ENCODE measurements around the gene IL34.
A peak's percentile ranks its signal among the peaks of the same experiment; 100 is the strongest.
"Not testable (repeated sequence)": the region's sequence is repeated elsewhere in the genome, so short reads cannot be mapped to it uniquely, and the experiment has no call there.

IL34 gene

GRCh38 chr16:70614208-70614951, 32.0 kb upstream of the IL34 start:
- Mint-ChIP-seq H3K27ac (no peak overlapping the region), H3K36me3 (no peaks in the 10 kb centered on the region), H3K27me3 (no peaks in the 10 kb centered on the region), H3K4me1 (no peaks in the 10 kb centered on the region), H3K4me3 (no peak overlapping the region), H3K9me3 (no peaks in the 10 kb centered on the region)

DNA sequence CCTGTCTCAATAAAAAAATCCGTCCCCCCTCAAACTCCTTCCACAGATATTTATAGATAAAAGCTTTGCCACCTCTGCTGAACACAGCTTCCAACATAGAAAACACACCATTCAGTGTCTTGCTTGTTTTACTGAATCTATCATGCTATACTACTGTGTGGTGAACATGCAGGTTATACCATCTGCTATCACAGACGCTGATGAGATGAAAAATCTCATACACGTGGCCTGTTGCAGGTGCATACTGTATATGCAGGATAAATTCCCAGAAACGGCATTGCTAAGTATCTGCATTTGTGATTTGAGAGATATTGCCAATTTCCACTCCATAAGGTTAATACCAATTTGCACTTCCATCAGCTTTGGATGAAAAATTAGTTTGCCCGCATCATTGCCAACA, 30.4 kb upstream of the IL34 start:
- H3K27me3 Mint-ChIP-seq, result no peaks in the 10 kb centered on the region
- H3K27ac Mint-ChIP-seq, result no peak overlapping the region
- H3K36me3 Mint-ChIP-seq, result no peaks in the 10 kb centered on the region

GRCh38 chr16:70621864-70622263, 24.5 kb upstream of the IL34 start:
- H3K27ac Mint-ChIP-seq, H3K4me1 Mint-ChIP-seq, H3K9me3 Mint-ChIP-seq, H3K36me3 Mint-ChIP-seq, H3K4me3 Mint-ChIP-seq, H3K27me3 Mint-ChIP-seq: not testable (repeated sequence)

More for the DNA sequence above, 30.4 kb upstream of the IL34 start:
- no peak overlapping the region for H3K4me3 Mint-ChIP-seq
- no peaks in the 10 kb centered on the region for H3K9me3 Mint-ChIP-seq
- no peaks in the 10 kb centered on the region for H3K4me1 Mint-ChIP-seq

DNA sequence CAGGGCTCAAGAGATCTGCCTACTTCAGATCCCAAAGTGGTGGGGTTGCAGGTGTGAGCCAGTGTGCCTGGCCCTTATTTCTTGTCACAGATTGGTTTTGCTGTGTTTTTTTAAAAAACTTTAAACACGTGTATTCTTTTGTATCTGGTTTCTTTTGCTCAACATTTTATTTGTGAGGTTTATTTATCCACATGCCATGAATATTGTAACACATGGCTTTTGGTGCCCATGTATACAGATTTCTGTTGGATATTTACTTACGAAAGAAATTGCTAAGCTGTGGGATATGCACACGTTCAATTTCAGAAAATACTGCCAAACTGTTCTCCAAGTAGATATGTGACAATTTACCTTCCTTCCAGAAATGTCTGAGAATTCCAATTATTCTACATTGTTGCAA, 18.7 kb upstream of the IL34 start:
- no peaks in the 10 kb centered on the region for H3K27me3 Mint-ChIP-seq
- no peak overlapping the region for H3K4me3 Mint-ChIP-seq
- H3K4me1 Mint-ChIP-seq, result no peaks in the 10 kb centered on the region
- no peaks in the 10 kb centered on the region for H3K9me3 Mint-ChIP-seq
- H3K27ac Mint-ChIP-seq, result no peak overlapping the region
- no peaks in the 10 kb centered on the region for H3K36me3 Mint-ChIP-seq

- Mint-ChIP-seq H3K27ac (no peak overlapping the region), H3K4me3 (no peak overlapping the region), H3K4me1 (no peaks in the 10 kb centered on the region), H3K36me3 (no peaks in the 10 kb centered on the region), H3K9me3 (no peaks in the 10 kb centered on the region), H3K27me3 (no peaks in the 10 kb centered on the region)
These were observed 15.2 kb upstream of the IL34 start for GRCh38 chr16:70630960-70631745.

DNA sequence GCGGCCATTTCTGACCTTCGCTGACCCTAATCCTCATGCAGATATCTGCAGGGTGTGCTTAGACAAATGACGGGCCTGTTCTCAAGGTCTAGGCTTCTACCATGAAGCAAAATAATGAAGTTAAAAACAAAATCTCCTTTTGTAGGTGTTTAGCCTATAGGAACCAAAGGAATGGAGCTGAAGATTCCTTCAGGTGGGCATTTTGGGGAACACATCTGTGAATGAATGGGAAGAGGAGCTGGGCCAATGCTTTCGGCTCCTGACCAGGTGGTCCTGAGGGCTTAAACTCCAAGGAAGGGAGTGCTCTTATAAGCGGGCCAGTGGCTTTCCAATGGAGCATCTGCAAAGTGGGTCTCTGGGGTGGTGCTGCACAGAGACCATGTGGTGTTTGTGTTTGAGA, 14.1 kb upstream of the IL34 start:
- Mint-ChIP-seq H3K4me3 (no peak overlapping the region), H3K4me1 (no peaks in the 10 kb centered on the region), H3K36me3 (no peaks in the 10 kb centered on the region), H3K27ac (no peak overlapping the region), H3K27me3 (no peaks in the 10 kb centered on the region), H3K9me3 (no peaks in the 10 kb centered on the region)

DNA sequence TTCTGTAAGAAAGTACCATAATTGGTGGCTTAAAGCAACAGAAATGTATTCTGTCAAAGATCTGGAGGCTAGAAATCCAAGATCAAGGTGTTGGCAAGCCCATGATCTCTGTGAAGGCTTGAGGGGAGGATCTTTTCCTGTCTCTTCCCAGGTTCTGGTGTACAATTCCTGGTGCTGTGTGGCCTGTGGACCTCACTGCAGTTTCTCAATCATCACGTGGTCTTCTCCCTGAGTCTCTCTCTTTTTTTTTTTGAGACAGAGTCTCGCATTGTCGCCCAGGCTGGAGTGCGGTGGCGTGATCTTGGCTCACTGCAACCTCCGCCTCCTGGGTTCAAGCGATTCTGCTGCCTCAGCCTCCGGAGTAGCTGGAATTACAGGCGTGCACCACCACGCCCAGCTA, 12.7 kb upstream of the IL34 start:
- H3K27ac Mint-ChIP-seq, H3K36me3 Mint-ChIP-seq, H3K27me3 Mint-ChIP-seq, H3K4me3 Mint-ChIP-seq, H3K9me3 Mint-ChIP-seq, H3K4me1 Mint-ChIP-seq: not testable (repeated sequence)

DNA sequence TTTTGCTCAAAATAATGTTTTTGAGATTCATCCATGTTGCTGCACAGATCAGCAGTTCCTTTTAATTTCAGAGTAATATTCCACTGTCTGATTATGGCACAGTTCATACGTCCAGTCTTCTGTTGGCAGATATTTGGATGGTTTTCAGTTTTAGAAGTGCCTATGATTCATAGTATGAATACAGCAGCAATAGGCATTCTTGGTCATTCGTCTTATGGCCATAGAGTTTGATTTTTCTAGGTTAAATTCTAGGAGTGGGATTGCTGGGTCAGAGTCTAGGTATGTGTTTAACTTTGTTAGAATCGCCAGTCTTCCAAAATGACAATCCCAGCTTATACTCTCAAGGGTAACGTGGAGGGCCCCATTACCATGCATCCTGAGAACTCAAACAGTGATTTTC, 11.5 kb upstream of the IL34 start:
- Mint-ChIP-seq H3K27ac (no peak overlapping the region), H3K36me3 (no peaks in the 10 kb centered on the region), H3K4me1 (no peaks in the 10 kb centered on the region), H3K9me3 (no peaks in the 10 kb centered on the region), H3K4me3 (no peak overlapping the region), H3K27me3 (no peaks in the 10 kb centered on the region)

DNA sequence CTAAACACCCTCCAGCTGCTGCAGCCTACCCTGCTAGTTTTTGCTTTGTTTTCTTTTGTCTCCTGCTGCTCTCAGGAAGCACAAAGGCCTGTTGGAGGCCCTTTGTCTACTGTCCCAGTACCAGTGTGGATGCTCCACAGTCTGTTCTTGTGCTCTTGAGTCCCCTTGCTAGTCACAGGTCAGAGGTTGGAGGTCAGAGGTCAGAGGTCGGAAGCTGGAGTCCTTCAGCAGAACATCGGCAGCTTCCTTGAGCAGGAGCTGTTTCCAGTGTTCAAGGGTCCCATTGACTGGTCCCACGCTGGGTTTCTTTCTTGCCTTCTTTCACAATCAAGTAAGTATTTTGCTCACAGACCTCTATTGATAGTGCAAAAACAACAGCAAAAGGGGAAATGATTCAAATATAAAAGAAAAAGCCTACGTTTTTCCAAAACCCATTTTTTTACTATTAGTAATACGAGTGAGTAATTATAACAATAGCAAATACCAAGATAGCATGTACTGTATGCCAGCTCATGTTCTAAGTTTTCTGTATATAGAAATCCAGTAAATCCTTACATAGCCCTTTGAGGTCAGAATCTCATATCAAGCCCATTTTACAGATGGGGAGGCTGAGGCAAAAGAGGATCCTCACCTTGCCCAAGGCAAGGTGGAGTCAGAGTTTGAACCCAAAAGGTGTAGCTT, 10.9 kb upstream of the IL34 start:
- Mint-ChIP-seq H3K36me3 (no peaks in the 10 kb centered on the region), H3K4me3 (no peak overlapping the region), H3K27me3 (no peaks in the 10 kb centered on the region), H3K27ac (no peak overlapping the region), H3K9me3 (no peaks in the 10 kb centered on the region), H3K4me1 (no peaks in the 10 kb centered on the region)

DNA sequence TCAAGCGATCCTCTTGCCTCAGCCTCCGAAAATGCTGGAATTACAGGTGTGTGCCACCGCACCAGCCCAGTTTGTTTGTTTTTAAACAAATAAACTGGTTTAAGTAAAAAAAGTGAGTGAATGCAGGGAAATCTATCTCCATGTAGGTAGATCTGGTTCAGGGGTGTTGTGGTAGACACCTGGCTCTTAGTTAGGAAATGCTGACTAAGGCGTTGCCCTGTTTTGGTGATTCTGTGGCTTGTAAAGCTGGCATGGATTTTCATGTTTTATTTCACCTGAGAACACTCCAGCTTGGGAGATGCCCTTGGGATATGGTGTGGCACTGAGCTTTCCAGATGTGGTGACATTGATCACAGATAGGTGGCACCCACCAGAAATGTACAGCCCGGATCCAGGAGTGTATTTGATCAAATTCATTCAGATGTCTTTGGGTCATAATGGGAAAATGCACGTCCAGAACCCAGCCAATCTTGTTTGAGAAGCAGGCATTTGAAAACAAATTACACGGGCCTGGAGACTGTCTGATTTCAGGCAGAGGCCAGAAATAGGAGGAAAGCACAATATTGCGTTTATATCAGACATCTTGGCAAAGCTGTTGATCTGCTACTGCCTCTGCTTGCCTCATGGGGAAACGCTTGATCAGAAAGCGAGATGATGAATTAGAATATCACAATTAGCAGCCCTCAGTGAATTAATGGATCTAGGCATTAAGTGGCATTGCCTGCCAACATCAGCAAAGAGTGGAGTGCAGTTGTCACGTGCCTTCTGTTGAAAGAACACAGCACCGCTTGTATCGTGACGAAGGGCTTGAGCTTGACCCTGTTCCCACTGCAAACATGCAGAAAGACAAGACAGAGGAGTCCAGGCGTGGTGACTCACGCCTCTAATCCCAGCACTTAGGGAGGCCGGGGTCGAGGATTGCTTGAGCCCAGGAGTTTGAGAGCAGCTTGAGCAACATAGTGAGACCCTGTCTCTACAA, 7.3 kb upstream of the IL34 start:
- Mint-ChIP-seq H3K4me1 (no peaks in the 10 kb centered on the region), H3K9me3 (no peaks in the 10 kb centered on the region), H3K27me3 (no peaks in the 10 kb centered on the region), H3K4me3 (no peak overlapping the region), H3K36me3 (no peaks in the 10 kb centered on the region), H3K27ac (no peak overlapping the region)

DNA sequence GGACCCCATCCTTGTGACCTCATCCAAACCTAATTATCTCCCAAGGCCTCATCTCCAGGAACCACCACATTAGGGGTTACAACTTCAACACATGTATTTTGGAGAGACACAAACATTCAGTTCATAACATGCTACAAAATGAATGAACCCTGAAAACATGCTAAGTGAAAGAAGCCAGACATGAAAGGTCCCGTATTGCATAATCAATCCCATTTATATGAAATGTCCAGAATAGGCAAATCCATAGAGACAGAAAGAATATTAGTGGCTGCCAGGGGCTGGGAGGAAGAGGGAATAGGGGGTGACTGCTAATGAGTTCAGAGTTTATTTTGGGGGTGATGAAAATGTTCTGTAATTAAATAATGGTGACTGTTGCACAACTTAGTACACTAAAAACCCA, 3.7 kb upstream of the IL34 start:
- no peaks in the 10 kb centered on the region for H3K9me3 Mint-ChIP-seq
- H3K27ac Mint-ChIP-seq, result no peak overlapping the region
- no peaks in the 10 kb centered on the region for H3K27me3 Mint-ChIP-seq
- no peak overlapping the region for H3K4me3 Mint-ChIP-seq
- H3K36me3 Mint-ChIP-seq, result no peaks in the 10 kb centered on the region
- no peaks in the 10 kb centered on the region for H3K4me1 Mint-ChIP-seq

DNA sequence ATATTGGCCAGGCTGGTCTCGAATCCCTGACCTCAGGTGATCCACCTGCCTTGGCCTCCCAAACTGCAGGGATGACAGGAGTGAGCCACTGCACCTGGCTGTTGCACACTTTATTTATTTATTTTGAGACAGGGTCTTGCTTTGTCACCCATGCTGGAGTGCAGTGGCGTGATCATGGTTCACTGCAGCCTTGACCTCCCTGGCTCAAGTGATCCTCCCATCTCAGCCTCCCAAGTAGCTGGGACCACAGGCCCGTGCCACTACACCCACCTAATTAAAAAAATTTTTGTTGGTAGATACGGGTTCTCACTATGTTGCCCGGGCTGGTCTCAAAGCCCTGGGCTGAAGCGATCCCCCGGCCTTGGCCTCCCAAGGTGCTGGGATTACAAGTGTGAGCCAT, 3.1 kb upstream of the IL34 start:
- H3K4me1 Mint-ChIP-seq, H3K27me3 Mint-ChIP-seq, H3K27ac Mint-ChIP-seq, H3K36me3 Mint-ChIP-seq, H3K4me3 Mint-ChIP-seq, H3K9me3 Mint-ChIP-seq: not testable (repeated sequence)

DNA sequence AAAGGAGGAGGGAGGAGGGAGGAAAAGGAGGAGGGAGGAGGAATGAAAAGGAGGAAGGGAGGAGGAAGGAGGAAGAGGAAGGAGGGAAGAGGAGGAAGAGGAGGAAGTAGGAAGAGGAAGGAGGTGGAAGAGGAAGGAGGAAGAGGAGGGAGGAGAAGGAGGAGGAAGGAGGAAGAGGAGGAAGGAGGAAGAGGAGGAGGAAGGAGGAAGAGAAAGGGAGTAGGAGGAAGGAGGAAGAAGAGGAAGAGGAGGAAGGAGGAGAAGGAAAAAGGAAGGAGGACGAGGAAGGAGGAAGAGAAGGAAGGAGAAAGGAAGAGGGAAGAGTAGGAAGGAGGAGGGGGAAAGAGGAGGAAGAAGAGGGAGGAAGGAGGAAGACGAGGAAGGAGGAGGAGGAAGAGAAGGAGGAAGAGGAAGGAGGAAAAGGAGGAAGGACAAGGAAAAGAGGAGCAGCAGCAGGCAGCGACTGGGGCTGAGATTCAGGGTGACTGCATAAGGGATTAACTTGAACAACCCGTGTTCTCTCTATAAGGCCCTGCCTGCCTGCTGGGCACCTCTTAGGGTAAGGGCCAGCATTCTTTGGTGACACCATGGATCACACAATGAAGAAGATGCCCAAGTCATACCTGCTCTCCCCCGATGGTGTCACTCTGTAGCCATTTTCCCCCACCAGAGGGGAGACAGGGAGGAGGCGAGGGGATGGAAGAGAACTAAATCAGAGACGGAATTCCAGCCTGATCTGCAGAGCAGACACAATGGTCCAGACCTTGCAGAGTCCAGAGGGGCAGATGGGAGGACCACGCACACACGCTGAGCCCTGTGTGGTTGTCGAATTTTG, 1.4 kb upstream of the IL34 start:
- Mint-ChIP-seq H3K27ac (peak overlapping the region; percentile 1), H3K9me3 (no peaks in the 10 kb centered on the region), H3K4me3 (no peak overlapping the region), H3K27me3 (no peaks in the 10 kb centered on the region), H3K4me1 (no peaks in the 10 kb centered on the region), H3K36me3 (no peaks in the 10 kb centered on the region)

DNA sequence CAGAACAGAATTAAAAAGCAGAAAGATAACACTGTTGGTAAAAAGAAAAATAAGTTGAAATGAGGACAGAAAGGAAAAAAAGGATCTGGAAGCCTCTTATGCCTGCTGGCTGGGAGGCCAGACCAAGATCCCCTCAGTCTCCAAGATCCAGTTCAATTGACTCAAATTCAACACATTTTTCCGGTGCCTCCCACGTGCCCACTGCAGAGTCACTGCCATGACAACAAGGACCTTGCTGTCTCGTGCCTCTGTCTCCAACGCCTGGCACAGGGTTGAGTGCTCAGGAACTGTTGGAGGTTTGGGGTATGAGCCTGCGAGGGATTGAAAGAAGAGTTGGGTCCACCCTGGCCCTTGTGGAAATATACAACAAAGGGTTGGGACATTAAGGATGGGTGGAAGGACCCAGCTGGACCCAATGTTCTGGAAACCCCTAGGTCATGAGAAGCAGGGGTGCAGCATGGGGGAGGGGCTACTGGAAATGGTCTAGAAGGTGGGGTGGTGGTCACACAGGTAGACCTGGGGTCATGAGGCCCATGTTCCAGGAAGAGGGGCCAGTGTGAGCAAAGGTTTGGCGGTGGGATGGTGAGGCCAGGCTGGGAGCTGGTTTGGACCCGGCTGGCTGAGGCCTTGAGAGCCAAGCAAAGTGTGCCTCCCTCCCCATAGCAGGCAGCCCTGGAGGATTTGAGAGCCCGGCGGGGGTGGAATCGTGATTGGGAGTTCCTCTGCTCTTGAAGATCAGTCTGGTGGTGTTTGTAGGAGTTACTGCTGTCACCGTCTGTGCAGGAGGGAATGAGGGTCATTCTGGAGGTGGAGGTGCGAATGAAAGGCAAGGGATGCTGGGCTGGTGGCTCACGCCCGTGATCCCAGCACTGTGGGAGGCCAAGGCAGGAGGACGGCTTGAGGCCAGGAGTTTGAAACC, 1.3 kb downstream of the IL34 start:
- no peak overlapping the region for H3K27ac Mint-ChIP-seq
- no peaks in the 10 kb centered on the region for H3K36me3 Mint-ChIP-seq
- H3K9me3 Mint-ChIP-seq, result no peaks in the 10 kb centered on the region
- no peaks in the 10 kb centered on the region for H3K4me1 Mint-ChIP-seq
- no peaks in the 10 kb centered on the region for H3K27me3 Mint-ChIP-seq
- no peak overlapping the region for H3K4me3 Mint-ChIP-seq
